GM19452 (cell line): ENCODE data around the gene TXN2.
"Not testable (repeated sequence)": the region's sequence is repeated elsewhere in the genome, so short reads cannot be mapped to it uniquely, and the experiment has no call there.

Experiments used
- ATAC-seq: cut with Tn5 transposase; IDR thresholded peaks from one replicate; pipeline ENCODE4 v1.9.1; 2021; ENCODE audit not compliant: unreplicated experiment

TXN2 gene, protein sequence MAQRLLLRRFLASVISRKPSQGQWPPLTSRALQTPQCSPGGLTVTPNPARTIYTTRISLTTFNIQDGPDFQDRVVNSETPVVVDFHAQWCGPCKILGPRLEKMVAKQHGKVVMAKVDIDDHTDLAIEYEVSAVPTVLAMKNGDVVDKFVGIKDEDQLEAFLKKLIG

DNA sequence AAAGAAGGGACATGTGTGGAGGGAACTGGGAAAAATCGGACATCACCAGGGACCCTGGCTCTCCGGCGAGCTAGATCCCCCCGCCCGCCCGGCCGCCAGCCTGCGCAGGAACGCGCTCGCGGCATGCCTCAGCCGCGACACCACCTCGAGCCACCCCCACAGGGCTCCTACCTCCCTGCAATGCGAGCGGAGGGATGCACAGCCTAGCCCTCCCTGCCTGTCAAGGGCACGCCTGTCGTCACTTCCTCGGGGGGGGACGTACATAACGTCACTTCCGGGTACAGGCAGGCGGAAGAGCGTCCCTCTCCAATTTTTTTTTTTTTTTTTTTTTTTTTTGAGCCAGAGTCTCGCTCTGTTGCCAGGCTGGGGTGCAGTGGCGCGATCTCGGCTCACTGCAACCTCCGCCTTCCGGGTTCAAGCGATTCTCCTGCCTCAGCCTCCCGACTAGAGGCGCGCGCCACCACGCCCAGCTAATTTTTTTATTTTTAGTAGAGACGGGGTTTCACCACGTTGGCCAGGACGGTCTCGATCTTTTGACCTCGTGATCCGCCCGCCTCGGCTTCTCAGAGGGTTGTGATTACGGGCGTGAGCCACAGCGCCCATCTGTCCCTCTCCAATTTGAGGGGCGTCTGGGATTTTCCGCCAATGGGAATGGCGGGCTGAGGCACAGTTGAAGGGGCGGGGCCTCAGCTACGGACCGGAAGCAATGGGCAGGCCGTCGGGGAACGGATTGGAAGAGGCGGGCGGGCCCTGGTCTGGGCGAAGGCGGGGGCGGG lies at the start of gene TXN2:
TSS of gene TXN2 (minus strand) at position 248 of the 776 bp plus-strand sequence. CDS start 803 bp downstream, outside the sequence.
- peak; percentile 82 for ATAC-seq

DNA sequence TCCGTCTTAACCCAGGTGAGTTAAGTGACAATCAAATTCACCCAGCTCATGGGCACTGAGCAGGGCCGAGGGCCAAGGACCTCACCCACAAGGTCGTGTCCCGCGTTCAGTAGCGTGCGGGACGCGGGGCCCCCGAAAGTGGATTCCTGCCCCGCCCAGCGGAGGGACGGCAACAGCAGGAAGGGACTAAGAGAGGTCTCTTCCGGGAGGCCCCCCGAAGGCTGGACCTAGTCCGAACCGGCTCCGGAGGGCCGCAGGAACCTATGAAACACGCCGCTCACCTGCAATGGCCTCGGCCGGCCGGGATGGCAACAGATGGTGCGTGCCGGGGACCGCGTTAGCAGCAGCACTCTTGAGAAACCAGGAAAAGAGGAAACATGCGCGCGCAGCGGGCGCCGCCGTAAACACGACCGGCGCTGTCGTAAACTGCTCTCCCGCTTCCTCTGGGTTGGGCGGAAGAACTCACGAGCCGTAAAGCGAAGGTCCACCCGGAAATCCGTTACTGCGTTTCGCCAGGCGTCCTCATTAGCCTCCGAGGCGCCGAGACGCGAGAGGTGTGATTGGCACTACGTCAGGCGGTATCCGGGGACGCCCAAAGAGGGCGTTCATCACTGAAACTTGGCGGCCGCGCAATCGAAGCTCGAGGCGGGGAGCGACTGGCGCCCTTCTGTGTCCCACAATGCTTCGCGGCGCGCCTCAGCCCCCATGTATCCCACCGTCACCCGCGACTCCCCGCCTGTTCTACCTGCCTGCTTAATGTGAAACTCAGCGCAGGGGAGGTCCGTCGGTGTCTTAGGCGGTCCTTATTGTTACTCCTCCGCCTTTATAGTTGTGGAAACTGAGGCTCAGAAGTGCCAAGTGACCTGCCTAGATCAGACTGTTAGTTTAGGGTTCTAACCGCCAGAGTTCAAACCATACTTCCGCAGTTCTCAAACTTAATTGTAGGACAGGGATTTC lies 47.6 kb upstream of the TXN2 start, which contains the start of gene EIF3D:
TSS of gene EIF3D (minus strand) at position 372 of the 957 bp plus-strand sequence. CDS start 3,045 bp downstream, outside the sequence.
- ATAC-seq = peak; percentile 94

GRCh38 chr22:36528341-36528740 lies 46.9 kb upstream of the TXN2 start:
- ATAC-seq = no peak

DNA sequence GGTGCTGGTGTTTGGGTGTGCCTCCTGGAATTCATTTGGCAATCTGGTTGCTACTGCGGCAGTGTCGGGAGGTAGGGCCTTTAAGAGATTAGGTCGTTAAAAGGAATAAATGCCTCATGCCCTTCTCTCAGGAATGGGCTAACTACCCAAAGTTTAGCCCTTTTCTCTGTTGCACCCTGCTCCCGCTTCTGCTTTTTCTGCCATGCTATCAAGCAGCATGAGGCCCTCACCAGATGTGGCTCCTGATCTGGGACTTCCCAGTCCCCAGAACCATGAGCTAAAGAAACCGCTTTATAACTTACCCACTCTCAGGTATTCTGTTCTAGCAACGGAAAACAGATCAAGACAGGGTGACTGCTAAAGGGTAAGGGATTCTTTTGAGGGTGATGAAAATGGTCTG lies 41.2 kb upstream of the TXN2 start:
- ATAC-seq = no peak

DNA sequence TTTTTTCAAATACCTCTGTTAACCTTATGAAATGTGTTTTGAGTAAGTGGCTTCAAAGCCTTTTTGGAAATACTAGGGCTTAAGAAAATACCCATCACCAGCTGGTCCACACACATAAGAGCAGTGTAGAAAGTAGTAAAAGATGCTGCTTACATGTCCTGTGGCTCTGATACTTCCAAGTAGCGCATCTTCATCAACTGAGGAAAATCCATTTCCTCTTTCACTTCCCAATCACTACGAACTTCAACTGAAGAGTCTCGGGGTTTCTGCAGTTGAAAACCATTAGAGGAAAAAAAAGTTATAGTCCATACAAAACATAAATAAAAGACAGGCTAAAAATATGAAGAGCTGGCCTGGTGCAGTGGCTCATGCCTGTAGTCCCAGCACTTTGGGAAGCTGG lies 39.0 kb upstream of the TXN2 start:
- no peak for ATAC-seq

DNA sequence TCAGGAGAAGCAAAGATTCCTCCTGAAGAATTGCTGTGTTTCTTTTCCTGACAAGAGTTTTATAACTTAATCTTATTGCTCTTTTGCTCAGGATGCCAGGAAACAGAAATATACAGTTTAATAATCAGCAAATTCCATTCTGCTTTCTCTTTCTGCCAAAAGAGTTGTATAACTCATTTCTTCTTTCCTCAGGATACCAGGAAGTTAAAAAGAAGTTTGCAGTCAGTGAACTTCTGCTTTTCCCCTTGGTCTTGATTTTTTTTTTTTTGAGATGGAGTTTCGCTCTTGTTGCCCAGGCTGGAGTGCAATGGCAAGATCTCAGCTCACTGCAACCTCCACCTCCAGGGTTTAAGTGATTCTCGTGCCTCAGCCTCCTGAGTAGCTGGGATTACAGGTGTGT lies 38.5 kb upstream of the TXN2 start:
- not testable (repeated sequence) for ATAC-seq

- no peak for ATAC-seq
These were observed 33.3 kb upstream of the TXN2 start for GRCh38 chr22:36514766-36515165.

DNA sequence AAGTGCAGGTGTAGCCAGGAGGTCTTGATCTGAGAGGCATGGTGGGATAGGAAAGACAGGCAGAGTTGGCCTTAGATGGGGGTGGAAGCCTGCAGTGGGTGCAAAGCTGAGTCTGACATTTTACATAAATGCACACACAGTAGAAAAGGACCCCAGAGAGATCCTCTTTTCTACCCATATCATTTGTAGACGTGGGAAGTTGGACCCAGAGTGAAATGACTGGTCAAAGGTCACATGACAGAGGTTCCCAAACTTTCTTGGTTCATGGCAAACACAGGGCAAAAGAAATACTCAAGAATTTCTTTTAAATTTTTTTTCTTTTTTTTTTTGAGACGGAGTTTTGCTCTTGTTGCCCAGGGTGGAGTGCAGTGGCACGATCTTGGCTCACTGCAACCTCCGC lies 31.6 kb upstream of the TXN2 start:
- ATAC-seq = no peak

DNA sequence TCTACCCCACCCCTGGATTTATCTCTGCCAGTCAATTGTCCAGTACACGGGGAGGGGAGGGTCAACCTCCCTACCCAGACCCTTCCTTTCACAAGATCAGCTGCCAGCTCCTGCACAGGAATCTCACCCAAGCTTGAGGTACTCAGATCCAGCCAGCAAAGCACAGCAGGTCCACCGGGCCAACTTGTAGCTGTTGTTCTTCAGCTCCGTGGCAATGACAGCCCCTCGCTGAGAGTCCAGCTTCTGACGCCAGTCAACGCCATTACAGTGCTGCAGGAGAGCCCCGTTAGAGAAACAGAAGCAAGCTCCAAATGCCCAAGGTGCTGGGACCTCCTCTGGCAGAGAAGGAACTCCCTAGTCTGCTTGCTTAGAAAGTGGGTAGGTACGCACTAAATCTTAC lies 30.9 kb upstream of the TXN2 start:
- ATAC-seq = no peak

DNA sequence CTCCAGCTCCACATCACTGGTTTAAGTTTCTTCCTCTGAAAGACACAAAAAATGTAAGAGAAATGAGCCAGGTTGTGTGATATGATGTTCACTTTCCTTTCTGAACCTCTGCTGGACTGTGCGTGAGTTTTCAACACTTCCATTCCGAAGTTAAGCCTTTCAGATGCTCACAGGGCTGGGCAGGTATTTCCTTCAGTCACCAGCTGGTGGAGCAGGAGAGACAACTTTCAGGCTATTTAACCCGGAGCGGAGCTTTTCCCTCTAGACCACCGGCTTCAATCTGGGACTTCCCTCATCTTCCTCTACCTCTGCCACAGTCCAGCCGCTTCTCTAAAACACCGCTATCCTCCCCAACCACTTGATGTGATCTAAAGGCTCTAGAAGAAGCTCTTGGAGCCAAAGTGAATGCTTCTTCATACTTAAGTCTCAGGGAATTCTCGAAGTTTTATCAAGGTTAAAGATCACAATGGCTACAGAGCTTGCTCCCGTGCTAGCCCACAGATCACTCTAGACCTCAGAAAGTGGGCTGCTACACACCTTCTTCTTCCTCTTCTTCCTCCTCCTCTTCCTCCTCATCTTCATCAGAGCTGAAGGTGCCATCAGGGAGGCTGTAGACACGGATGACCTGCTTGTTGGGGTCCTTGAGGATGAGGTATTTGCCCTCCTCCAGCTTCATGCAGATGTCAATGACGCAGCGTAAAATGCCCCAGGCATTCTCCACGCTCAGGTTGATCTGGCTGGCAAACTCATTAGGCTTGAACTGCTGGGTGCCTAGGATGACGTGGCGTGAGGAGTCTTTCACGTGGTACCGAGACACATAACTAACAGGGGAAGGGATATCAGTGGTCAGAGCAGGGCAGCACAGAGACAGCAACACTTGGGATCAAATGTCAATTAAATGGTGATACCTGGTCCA lies 29.8 kb upstream of the TXN2 start:
- no peak for ATAC-seq

- ATAC-seq = no peak
These were observed 28.9 kb upstream of the TXN2 start for GRCh38 chr22:36510384-36510783.

DNA sequence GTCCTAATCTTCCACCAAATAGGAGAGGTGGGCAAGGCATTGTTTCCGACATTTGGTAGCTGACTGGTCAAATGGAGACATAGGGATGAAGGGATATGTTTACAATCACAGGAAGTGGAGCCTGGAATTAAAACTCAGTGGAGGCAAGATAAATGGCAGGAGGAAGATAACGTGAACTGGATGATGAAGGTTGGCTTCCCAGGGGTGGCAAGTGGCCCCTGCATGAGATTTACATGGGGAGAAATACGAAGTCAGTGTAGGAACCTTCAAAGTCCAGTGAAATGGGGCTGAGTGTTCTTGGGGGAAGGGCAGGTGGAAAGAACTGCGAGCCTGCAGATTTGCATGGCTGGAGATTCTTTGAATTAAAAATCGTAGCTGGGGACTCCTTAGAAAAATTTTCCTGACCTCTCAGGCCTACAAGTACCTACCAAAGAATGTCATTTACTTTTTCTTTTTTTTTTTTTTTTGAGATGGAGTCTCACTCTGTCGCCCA lies 26.1 kb upstream of the TXN2 start:
- ATAC-seq = no peak

DNA sequence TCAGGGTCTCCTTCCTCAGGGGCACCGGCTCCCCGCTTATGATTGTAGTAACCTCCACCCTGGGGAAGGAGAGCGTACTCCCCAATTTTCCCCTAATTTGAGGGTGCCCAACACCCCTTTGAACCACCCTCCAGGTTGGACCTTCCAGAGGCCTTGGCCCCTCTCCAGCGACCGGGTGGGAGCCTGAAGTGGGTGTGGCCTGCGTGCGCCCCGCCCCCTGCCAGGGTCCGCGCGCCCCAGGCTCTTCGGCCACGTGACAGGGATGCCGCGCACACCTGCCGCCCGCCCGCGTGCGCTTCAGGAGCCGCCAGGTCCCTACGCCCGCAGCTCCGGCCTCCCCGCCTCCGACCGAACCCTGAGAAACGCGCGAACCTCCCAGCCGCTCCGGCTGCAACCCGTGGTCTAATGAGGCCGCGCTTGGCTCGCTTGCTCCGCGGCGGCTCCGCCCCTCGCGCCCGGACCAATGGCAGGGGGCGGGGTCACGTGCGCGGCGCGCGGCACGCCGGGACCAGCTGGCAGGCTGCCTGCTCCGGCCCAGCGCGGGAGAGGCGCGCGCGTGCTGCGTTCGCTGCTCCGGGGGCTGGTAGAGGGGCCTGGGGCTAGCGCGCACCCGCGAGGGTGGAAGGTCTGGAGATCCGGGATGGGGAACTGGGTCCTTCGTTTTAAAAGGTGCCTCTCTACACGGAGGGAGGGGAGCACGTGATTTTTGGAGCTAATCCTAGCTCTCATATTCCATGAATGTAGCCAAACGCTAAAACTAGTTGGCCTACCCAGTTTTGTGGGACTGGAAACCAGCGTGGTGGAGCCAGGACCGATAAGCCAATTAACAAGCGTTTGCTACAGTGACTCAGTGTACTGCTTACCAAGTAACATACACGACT lies 25.4 kb upstream of the TXN2 start, which contains the start of gene FOXRED2:
TSS of gene FOXRED2 (minus strand) at position 404 of the 881 bp plus-strand sequence. CDS start 618 bp downstream, outside the sequence.
- peak; percentile 86 for ATAC-seq

- no peak for ATAC-seq
These were observed 24.7 kb upstream of the TXN2 start for GRCh38 chr22:36505998-36506635.

GRCh38 chr22:36497910-36498665 lies 16.6 kb upstream of the TXN2 start:
- ATAC-seq = no peak

DNA sequence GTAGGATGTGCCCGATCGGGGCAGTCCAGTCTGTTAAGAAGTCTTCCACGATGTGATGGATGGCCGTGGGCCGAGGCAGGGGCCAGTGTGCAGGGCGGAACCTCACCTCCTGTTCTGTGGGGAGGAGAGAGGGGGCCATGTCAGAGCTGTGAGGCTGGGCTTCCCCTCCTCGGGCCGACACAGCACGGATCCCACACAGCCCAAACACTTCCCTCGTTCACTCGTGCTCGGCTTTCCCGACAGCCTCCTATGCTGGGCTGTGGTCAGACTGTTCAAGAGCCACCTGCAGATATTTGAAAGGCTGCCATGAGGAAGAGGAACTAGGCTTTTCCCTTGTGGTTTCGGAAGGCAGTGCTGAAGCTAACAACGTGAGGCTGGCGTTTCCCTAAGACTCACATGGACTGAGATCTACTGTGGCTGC lies 12.3 kb upstream of the TXN2 start:
- no peak for ATAC-seq

DNA sequence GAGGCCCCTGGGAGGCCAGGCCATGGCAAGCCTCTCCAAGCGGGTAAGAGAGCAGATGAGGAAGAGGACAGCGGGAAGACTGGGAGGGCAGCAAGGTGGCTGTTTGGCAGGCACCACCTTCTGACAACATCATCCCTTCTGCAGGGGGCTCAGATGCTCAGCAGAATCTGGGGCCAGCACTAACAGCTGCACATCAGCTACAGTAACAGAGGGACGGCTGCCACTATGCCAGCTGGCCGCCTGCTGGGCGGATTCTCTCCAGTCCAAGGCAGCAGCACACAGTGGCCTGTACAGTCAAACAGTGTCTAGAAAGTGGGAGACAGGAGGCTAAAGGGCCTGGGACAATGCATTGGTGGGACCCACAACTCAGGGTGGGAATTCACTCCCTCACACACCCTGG lies 10.7 kb upstream of the TXN2 start:
- ATAC-seq = no peak

GRCh38 chr22:36491155-36491554 lies 9.7 kb upstream of the TXN2 start:
- no peak for ATAC-seq
